HG02852 (cell line): Measurements from ENCODE around the gene MCOLN2.
"Not testable (repeated sequence)": the region's sequence is repeated elsewhere in the genome, so short reads cannot be mapped to it uniquely, and the experiment has no call there.

Experiments used
- ATAC-seq: cut with Tn5 transposase; IDR thresholded peaks from one replicate; pipeline ENCODE4 v1.9.1; 2021; ENCODE audit warnings: mild to moderate bottlenecking, moderate library complexity; ENCODE audit not compliant: unreplicated experiment

MCOLN2 gene

DNA sequence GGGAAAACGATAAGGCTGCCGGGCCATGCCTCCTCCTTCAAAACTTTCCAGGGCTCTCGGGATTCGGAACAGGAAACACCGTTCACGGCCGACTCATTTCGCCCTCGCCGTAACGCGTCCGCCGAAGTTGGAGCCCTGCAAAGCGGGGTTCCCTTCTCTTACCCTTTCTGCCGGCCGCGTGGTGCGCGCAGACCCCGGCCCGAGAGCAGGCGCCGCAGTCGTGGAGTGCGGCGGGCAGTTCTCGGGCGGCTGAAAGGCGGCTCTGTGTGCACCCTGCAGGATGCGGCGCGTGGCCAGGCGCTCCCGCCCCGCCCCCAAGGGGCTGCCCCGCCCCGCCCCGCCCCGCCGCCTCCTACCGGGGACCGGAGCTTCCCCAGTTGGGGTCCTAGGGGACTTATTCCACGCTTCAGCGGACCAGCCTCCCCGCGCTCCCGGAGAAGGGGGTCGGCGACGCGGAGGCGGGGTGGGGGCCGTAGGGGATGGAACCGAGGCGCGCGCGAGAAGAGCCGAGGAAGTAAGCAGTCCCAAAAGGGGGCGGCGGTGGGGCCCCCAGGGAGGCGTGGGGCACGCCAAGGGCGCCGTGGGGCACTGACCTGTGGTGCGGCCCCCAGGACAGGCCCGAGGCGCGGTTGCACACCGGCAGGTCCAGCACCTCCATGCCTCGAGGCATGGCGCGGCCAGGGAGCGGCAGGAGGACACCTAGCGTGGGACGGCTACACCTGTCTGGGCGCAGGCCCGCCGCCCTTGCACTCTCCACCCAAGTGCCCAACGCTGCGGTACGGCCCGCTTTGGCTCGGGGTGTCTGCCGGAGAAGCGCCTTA lies at the start of gene MCOLN2:
MCOLN2 (minus strand) TSS at position 268 of the 821 bp plus-strand sequence; CDS start at position 27, 241 bp downstream.
- ATAC-seq, result peak; percentile 53

DNA sequence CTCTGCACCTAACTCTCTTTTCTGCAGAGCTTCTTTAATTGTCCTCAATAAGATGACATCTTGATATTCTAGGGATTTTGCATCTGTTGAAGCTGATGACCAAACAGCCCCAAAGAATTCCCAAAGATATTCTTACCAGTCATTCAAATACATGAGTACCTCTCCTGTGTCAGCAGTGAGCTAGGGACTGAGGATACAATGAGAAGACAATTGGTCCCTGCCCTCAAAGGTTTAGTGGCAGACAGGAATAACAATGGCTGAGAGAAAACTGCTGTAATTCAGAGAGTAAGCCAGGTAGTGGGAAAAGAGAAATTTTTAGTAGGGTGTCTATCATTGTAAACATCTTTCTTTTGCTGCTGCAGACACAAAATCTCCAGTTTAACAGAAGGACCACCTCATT lies 45.5 kb upstream of the MCOLN2 start:
- ATAC-seq, result no peak

DNA sequence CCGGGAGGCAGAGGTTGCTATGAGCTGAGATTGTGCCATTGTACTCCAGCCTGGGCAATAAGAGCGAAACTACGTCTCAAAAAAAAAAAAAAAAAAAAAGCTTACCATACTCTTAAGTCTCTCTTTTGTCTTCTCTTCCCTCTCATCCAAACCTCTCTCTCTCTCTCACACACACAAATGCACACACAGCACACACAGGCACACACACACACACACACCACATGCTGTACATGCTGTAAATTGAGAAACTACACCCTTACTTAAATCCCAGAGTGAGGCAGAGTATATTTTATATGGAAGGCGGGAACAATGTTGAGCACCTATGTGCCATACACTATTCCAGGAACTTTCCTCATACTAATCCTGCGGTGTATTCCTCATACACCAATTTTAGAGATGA lies 44.9 kb upstream of the MCOLN2 start:
- ATAC-seq, result no peak

DNA sequence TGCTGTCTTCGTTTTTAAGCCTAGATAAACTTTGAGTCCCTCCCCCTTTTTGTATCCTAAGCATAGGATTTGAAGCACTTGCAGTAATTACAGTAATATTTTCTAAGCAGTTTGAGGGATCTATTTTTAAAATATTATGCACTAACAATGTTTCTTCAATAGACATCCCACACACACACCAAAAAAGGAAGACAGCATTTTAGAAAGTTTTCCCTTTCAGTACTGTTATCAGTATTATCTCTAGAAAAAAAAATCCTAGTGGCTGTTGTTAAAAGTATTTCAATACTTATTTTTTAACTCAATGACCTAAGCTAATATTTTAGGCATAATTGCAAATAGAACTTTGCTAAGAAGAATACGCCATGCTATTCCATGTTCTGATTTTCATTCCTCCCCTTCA lies 36.3 kb upstream of the MCOLN2 start:
- ATAC-seq, result no peak

DNA sequence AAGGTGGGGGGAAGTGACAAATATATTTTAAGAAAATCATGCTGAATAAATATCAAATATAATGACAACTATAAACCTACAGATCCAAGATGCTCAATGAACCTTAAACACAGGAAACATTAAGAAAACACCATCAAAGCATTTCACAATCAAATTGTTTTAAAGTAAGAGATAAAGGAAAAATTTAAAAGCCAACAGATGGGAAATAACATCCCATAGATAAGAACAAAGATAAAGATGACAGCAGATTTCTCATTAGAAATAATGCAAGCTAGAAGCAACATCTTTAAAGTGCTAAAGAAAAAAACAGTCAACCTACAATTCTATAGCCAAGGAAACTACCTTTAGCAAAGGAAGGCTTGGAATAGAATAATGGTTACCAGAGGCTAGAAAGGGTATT lies 33.6 kb upstream of the MCOLN2 start:
- no peak for ATAC-seq

DNA sequence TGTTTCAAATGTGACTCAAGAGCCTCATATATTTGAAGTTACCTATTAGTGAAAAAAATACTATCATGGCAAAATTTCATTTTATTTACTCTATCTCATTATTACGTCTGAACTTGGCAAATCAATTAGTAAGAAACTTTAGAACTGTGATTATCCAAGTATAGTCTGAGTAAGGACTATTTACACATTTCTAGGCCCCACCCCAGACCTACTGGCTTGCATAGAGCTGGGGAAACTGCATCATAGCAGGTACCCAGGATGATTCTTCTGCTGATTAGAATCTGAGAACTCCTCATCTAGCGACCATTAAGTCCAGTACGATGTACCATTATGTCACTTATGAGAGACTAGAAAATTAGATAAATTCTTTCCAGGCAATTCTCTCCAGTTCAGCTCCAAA lies 31.2 kb upstream of the MCOLN2 start:
- no peak for ATAC-seq

DNA sequence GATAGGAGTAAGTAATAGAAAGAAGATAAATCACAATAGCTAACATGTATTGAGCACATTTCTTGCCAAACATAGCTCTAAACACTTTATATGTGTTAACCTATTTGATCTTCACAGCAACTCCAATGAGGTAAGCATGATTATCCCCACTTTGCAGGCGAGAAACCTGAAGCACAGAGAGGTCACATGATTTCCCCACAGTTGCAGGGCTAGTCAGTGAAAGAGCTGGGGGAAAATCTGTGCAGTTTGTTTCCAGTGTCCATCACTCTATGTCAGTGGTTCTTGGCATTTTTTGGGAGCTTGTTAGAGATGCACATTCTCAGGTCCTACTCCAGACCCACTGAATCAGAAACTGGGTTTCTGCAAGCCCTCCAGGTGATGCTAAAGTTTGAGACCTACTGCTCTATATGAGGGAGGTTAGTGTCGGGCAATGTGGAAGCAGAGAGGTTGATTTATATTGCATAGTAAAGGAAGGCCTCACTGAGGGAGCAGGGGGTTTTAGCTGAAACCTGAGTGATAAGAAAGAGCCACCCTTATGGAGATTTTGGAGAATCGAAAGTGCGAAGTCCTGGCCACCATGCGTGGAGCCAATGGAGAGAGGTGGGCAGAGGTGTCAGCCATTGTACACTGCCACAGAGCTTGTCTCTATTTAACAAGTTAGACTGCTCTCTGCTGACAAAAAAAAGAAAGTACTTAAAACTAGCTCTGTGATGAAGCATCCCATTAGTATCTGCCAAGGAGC lies 30.5 kb upstream of the MCOLN2 start:
- ATAC-seq, result peak; percentile 83

DNA sequence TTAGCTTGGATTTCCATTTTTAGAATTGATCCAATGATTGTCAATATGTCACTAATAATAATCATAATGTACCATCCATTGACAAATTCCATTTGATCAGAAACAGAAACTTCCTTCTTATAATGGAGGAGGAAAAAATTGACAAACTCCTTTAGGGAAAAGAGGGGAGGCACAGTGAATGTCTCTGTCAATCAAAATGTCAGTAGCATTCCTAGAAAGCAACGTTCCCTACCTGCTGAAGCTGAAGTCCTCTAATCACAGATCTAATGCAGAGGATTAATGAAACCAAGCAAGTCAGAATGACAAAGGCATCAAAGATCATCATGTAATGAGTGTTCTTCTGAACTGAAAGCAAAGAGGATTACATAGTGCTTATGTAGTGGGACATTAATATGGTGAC lies 29.0 kb upstream of the MCOLN2 start:
- ATAC-seq, result no peak

DNA sequence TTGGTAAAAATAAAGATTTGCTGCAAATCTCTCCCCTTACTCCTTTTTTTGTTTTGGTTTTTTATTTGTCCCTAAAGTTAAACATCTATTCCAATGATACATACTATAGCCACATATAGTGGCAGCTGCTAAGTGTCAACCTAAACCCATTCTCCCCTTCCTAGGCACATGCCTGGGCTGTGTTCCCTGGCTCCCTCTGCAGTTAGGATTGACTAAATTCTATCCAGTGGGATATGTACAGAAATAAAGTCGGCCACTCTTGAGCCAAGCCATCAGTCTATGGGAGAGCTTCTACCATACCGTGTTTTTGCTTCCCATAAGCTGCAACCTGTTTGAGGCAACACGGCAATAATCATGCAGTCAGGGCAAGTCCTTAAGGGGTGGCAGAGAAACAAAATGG lies 27.8 kb upstream of the MCOLN2 start:
- no peak for ATAC-seq

DNA sequence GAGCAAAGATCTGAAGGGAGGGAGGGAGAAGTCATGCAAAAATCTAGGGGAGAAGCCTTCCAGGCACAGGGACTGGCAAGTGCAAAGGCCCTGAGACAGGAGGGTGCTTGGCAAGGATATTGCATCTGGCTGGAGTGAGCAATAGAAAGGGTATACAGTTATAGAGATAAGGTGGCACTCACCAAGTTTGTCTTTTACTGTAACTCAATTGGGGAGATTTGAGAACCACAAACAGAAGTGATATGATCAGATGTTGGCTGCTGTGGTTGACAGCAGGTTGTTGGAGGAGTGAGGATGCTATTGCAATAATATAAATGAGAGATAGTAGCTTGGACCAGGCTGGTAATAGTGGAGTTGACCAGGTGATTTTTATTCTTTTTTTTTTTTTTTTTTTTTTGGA lies 25.8 kb upstream of the MCOLN2 start:
- ATAC-seq, result no peak

DNA sequence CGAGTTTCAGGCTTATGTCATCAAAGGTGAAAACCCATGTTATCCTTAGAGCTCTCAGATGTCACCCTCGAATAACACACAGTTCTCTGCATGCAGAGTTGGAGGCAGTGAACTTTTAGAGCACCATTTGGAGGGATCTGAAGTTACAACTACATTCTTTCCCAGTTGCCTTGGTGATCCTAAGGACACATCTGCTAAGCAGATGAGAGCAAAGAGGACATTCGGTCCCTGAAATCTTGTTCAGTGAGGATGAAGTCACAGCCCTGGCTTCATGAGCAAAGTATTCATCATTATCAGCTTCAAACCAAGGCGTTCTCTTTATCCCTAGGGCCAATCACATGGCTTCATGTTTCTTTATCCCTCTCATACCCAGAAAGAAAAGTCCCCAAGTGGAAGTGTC lies 23.1 kb upstream of the MCOLN2 start:
- ATAC-seq, result no peak

DNA sequence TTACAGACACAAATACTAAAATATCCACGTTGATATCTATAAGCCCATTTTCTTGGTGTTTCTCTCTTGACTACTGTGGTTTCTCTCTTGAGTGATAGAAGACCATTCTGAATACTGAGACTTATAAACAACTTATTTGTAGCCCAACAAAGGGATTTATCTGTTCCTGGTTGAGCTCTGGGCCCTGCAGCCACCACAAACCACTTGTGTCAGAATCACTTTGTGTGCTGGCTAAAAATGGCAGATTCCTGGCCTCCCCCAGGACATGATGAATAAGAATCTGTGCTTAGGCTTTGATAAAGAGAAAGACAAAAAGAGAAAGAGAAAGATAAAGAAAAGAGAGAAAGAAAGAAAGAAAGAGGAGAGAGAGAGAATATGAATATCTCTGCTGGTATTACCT lies 18.9 kb upstream of the MCOLN2 start:
- ATAC-seq, result no peak

DNA sequence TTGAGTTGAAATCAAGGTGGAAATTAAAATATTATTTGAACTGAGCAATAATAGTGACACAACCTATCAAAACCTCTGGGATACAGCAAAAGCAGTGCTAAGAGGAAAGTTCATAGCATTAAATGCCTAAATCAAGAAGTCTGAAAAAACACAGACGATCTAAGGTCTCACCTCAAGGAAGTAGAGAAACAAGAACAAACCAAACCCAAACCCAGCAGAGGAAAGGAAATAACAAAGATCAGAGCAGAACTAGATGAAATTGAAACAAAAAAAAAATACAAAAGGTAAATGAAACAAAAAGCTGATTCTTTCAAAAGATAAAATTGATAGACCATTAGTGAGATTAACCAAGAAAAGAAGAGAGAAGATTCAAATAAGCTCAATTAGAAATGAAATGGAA lies 8.7 kb upstream of the MCOLN2 start:
- ATAC-seq, result not testable (repeated sequence)

DNA sequence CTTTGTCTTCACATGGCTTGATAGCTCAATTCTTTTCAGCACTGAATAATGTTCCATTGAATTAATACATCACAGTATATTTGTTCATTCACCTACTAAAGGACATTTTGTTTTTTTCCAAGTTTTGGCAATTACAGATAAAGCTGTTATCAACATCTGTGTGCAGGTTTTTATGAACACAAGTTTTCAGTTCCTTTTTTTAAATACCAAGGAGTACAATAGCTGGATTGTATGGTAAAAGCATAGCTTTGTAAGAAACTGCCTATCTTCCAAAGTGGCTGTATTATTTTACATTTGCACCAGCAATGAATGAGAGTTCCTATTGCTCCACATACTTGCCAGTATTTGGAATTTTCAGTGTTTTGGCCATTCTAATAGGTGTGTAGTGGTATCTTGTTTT lies 4.8 kb upstream of the MCOLN2 start:
- no peak for ATAC-seq

DNA sequence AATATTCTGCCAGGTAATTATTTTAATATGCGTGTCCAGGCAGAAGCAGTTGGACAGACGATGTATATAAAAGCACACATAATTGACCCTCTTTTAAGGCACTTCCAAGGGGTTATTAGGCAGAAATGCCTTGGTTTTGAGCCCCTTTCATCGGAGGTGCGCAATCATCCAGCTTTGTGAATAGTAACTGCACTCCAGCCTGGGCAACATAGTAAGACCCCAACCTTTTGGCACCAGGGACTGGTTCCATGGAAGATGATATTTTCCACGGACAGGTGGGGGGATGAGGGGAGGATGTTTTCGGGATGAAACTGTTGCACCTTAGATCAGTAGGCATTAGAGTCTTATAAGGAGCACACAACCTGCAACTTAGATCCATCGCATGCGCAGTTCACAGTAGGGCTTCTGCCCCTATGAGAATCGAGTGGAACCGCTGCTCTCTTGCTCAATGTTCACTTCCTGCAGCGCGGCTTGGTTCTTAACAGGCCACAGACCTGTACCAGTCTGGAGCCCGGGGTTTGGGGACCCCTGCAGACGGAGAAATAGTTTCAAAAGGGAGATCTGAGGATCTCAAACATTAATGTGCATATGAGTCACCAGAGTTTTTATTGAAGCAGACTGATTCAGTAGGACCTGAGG lies 1.8 kb upstream of the MCOLN2 start:
- peak; percentile 14 for ATAC-seq

DNA sequence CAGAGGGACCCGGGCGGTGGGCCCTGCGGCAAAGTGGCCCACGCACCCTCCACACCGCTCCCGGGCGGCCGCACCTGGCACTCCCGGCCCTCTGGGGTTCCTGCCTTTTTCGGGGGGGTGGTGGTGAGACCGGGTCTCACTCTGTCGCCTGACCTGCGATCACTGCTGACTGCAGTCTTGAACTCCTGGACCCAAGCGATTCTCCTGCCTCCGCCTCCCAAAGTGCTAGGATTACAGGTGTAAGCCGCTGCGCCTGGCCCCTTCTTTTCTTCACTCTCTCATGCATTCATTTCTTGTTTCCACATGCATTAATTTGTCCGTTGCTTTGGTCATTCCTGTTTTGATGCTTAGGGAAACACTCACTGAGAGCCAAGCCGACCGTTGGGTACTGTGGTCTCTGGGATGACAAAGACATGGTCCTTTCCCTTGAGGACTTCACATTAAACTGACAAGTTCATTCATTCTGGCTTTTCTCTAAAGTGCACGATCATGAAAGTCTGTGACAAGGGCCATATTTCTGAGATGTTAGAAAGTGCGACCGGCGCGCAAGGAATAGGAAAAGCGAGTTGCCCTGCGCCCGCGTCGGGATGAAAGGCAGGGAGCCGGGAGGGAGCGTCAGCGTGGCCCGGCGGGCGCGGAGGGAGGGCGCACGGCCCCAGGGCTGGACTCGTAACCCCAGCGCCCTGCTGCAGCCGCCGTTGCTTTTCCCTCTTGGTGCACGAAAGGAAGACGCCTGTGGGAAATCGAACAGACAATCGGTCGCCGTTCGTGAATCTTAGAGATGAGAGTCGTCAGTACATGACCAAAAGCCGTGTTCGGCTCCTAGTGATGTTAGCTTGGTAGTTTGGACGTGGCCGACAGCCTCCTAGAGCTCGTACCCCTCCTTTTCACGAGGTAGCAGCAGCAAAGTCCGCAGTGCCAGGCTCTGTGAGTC lies 1.0 kb upstream of the MCOLN2 start:
- ATAC-seq, result no peak

DNA sequence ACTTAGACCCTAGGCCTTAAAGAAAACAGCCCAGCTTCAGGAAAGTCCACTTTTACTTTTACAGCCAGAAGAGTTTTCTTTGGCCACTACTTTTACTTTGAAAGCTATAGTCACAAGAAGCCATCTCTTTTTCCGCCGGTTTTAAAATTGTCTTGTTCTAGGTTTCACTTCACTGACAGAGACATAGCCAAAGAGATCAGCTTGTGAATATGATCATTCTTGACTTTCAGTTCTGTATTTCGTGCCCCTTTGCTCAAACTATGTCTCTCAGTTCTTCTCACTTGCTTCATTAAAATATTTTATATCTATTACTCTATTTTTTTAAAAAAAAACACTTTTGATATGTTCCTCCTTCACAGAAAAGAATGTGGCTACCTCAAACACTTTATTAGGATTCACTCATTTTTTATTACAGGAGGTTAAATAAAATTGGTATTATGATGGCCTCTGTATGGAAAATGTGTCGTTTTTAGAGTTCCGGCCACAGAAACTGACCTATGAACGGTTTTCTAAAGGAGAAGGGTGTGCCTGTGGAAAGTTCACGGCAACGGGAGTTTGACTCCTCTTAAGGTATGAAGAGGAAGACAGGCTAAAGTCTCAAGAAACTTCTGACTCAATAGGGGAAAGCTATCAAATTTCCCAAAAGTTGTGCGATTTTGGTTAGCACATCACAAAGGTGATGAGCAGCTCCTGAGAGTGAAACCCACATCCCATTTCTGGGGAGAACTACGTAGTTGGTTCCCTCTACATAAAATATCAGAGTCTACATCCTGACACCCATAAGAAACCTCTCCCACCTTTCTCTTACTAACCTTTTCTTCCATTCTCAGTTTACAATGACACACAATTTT lies 1.2 kb downstream of the MCOLN2 start:
- ATAC-seq, result peak; percentile 40

DNA sequence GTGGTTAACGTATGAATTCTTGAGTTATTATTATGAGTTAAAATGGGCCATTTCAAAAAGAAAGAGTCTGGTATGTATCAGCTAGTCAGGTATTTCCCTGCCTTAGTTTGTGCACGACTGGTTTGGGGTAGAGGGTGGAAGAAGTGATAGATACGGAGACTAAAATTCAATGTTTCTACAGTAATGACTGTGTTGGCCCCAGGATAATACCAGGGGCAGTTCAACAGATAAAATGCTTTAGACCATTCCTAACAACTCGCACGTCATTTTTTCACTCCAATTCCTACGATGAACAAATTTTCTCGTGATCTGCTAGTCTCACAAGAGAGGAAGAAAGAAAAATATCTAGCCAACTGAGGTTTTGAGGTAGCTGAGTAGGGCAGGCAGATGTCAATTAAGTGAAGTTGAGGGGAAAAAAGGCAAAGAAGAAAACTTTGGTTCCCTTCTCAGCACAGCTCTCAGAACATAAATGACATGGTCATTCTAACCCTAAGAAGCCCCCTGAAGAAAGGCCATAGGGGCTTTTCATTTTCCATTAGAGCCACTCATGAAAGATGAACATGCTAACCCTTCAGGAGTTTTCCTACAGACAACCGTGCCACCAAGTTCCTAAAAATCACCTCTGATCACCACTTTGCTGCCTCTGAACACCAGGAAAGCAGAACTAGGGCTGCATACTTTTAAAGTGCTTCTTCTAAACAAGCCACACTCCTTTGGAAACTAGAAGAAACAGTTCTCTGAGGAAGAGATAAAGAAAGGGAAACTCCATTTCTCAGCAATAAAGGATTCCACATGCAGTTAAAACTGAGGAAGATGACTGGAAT lies 5.6 kb downstream of the MCOLN2 start:
- peak; percentile 39 for ATAC-seq

DNA sequence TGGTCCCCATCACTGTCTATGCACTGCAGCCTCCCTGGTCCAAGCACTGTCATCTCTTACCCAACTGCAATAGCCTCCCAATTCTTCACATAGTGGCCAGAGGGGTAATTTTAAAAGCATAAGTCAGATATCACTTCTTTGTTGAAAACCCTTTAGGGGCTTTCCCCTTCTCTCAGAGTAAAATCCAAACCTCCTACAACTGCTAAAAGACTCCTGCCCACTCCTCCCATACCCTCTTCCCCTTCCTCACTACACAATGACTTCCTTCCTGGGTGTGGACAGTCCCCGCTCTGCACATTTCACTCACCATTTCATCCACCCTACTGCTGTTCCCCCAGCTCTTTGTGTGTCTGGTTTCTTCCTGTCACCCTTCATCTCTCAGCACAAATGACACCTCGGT lies 8.3 kb downstream of the MCOLN2 start:
- peak; percentile 73 for ATAC-seq
